Endothelial cell of umbilical vein (primary cell): ENCODE data around the gene COPS7A.
A peak's percentile ranks its signal among the peaks of the same experiment; 100 is the strongest.

Source experiments
- EZH2 ChIP-seq: IDR thresholded peaks from 2 replicates; pipeline ENCODE4 v1.6.1; 2012; ENCODE audit warnings: borderline replicate concordance, low read depth, mild to moderate bottlenecking, moderate library complexity, low read length, inconsistent platforms; ENCODE audit not compliant: severe bottlenecking
- FOS ChIP-seq: IDR thresholded peaks from 2 replicates; pipeline ENCODE4 v1.6.1; 2011; ENCODE audit warnings: mild to moderate bottlenecking, low read length, moderate library complexity, borderline replicate concordance; ENCODE audit not compliant: insufficient read depth
- GATA2 ChIP-seq: IDR thresholded peaks from 2 replicates; pipeline ENCODE4 v1.7.0; 2011; ENCODE audit warnings: low read depth, mild to moderate bottlenecking, moderate library complexity, mixed read lengths, low read length; ENCODE audit not compliant: insufficient read length, insufficient read depth
- JUN ChIP-seq: IDR thresholded peaks from 2 replicates; pipeline ENCODE4 v1.6.1; 2011; ENCODE audit warnings: borderline replicate concordance, low read depth; ENCODE audit not compliant: insufficient read length, insufficient read depth
- MAX ChIP-seq: IDR thresholded peaks from 2 replicates; pipeline ENCODE4 v1.6.1; 2011; ENCODE audit not compliant: insufficient read depth, insufficient read length
- MYC ChIP-seq: IDR thresholded peaks from one replicate; pipeline ENCODE4 v1.6.1; 2011; ENCODE audit warnings: mild to moderate bottlenecking, low read depth, low read length
- POLR2A ChIP-seq: IDR thresholded peaks from 2 replicates; pipeline ENCODE4 v1.6.1; 2012; ENCODE audit warnings: low read depth, mild to moderate bottlenecking, control low read depth, low read length
- POLR2AphosphoS5 ChIP-seq: IDR thresholded peaks from 2 replicates; pipeline ENCODE4 v1.6.1; 2012; ENCODE audit warnings: low read depth, mild to moderate bottlenecking, control low read depth, low read length, moderate library complexity; ENCODE audit not compliant: insufficient read depth
- TF ChIP-seq, protein P1 (sequence below), 2 donors: IDR thresholded peaks; 1 replicate in 1 of 2; 2 replicates in 1 of 2; pipeline ENCODE4 v1.5.1; 2011; ENCODE audit warnings: low read length in 2 of 2, mild to moderate bottlenecking in 2 of 2, moderate library complexity in 2 of 2, control low read depth in 1 of 2, inconsistent platforms in 1 of 2, low read depth in 1 of 2; ENCODE audit not compliant: insufficient read depth in 1 of 2; ENCODE audit errors: extremely low read depth in 1 of 2

GRCh38 chr12:6752167-6752920 is 28.5 kb downstream of the COPS7A start:
- TF ChIP-seq EZH2 (no peak), POLR2A (no peak), MAX (no peak), GATA2 (no peak), POLR2AphosphoS5 (no peak), FOS (no peak), JUN (no peak), MYC (no peak)
- TF ChIP-seq, protein P1, sequence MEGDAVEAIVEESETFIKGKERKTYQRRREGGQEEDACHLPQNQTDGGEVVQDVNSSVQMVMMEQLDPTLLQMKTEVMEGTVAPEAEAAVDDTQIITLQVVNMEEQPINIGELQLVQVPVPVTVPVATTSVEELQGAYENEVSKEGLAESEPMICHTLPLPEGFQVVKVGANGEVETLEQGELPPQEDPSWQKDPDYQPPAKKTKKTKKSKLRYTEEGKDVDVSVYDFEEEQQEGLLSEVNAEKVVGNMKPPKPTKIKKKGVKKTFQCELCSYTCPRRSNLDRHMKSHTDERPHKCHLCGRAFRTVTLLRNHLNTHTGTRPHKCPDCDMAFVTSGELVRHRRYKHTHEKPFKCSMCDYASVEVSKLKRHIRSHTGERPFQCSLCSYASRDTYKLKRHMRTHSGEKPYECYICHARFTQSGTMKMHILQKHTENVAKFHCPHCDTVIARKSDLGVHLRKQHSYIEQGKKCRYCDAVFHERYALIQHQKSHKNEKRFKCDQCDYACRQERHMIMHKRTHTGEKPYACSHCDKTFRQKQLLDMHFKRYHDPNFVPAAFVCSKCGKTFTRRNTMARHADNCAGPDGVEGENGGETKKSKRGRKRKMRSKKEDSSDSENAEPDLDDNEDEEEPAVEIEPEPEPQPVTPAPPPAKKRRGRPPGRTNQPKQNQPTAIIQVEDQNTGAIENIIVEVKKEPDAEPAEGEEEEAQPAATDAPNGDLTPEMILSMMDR (IDR thresholded peaks at IDR 0.05; ENCODE audit: extremely low read depth in 1 of 2, insufficient read depth in 1 of 2, low read depth in 1 of 2, low read length in 2 of 2): peak; percentile 42 to 48
